Measurements from ENCODE around the gene SYT2.
A peak's percentile ranks its signal among the peaks of the same experiment; 100 is the strongest.
"Not testable (repeated sequence)": the region's sequence is repeated elsewhere in the genome, so short reads cannot be mapped to it uniquely, and the experiment has no call there.

Gene SYT2

GRCh38 chr1:202623075-202623474 lies 87.2 kb downstream of the SYT2 start:
- DNase-seq (ENCODE audit: low read depth in 2 of 2): no peak

GRCh38 chr1:202622388-202622787 lies 87.9 kb downstream of the SYT2 start:
- DNase-seq (ENCODE audit: low read depth in 2 of 2): no peak

GRCh38 chr1:202621446-202621845 lies 88.8 kb downstream of the SYT2 start:
- DNase-seq (ENCODE audit: low read depth in 2 of 2): no peak

GRCh38 chr1:202620036-202620435 lies 90.2 kb downstream of the SYT2 start:
- not testable (repeated sequence) for DNase-seq (ENCODE audit: low read depth in 2 of 2)

- DNase-seq (ENCODE audit: low read depth in 2 of 2): no peak
Measured at GRCh38 chr1:202619505-202619904, 90.7 kb downstream of the SYT2 start.

- DNase-seq (ENCODE audit: low read depth in 2 of 2): not testable (repeated sequence)
Measured at GRCh38 chr1:202619012-202619411, 91.2 kb downstream of the SYT2 start.

DNA sequence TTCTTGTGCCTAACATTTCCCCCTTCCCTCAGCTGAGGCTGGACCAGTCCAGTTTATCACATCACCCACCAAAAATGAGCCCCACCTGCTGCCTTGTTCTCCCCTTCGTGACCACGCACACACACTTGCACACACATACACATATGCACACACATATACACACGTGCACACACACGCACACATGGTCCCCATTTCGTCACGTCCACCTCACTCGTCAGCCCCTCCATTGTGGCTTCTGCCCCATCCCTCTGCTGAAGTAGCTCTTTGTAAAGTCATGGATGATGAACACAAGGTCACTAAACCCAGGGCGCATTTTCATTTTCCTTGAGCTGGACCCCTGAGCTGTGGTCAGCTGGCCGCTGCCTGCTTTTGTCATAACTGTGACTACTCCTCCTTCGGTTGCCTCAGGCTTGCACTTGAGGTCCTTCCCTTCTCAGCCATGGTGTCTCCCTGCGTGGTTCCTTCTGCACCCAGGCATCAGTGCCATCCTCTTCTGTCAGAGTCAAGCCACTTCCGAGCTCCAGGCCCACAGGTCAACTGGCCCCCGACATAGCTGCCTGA lies 93.8 kb downstream of the SYT2 start:
- DNase-seq (ENCODE audit: low read depth in 2 of 2): no peak

DNA sequence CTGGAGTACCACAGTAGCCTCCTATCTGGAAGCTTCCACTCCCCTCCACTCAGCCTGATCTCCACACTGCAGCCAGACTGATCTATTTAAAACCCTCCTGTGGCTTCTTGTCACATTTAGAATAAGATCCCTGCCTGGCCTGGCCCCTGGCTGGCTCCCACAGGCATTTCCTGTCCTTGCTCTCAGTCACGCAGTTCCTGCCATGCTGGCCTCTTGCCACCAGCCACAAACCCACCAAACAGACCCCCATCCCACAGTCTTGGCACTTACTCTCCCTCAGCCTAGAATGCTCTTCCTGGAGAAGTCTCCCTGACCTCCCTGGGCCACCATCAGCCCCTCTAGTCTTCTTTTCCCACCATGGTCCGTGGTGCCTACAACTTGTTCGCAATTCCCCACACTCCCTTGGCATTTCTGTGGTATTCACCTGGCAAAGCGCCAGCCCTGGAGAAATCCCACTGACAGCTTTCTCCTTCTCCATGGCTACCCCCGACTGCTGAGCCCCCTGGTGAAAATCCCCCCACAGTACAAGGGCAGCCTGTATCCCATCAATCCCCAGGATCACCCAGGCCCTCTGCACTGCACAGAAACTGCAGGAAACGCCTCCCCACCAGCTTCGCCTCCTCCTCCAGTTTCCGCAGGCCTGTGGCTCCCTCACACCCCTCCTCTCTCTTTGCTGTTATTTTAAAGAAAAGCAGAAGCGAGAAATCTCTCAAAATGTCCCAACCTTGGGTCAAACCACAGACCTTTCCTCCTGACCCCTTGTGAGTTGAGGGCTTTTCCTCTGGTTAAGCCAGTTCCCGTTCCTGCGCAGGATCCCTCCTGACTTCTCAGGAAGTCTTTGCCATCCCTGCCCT lies 94.5 kb downstream of the SYT2 start:
- DNase-seq (ENCODE audit: low read depth in 2 of 2): no peak

DNA sequence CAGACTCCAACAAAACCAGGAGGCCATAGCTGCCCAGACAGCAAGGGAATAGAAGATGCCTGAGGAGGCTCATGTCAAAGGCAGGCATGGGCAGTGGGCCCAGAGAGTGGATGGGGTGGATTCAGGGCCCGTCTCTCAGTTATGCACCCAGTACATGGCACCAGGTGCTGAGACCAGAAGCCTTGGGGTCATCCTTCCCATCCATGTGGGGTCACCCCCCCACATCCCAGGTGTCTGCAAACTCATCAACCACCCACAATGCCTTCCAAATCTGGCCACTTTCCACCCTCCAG lies 95.1 kb downstream of the SYT2 start:
- DNase-seq (ENCODE audit: low read depth in 2 of 2): not testable (repeated sequence)

DNA sequence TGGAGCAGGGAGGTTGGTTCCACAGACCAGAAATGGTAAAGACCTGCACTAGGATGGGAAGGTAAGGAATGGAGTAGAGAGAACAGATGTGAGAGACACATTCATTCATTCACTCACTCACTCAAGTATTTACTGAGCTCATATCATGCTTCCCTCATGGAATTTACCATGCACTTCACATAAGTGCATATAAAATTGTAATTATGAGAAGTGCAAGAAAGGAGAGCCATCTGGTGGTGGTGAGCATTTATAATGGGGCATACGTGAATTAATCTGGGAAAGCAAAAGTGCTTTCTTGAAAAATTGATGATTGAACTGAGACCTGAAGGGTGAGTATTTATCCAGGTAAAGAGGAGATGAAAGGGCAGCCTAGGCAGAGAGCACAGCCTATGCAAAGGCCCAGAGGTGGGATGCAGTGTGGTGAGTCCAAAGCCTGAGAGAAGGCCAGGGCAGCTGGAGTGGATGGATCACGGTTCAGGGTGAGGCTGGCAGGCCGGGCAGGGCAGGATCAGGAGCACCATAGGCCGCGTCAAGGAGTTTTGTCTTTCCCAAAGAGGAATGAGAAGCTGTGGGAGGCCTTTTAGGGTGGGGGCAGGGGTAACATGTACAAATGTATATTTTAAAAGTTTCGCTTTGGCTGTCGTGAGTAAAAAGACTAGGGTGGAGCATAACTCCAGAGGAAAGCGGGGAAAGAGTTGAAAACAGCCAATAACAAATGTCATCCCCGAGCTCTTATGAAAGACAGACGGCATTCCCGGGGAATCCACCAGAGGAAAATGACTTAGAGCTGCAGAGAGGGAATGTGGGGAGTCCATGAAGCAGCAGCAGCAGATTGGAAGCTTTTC lies 95.7 kb downstream of the SYT2 start:
- not testable (repeated sequence) for DNase-seq (ENCODE audit: low read depth in 2 of 2)

DNA sequence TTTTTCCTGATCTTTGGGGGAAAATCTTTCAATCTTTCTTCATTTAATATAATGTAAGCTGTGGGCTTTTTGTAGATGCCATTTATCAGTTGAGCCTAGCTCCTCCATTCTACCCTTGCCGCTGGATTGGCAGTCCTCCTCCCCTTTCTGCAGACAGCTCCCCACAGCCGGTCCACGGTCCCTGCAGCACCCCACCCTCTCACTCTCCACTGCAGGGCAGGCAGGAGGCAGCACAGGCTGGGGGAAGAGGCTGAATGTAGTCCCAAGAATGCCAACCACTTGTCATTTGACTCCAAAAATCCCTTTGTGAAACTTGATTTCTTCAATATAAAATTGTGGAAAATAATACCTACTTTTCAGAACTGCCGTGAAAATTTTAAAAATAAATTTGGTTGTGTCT lies 96.7 kb downstream of the SYT2 start:
- no peak for DNase-seq (ENCODE audit: low read depth in 2 of 2)

DNA sequence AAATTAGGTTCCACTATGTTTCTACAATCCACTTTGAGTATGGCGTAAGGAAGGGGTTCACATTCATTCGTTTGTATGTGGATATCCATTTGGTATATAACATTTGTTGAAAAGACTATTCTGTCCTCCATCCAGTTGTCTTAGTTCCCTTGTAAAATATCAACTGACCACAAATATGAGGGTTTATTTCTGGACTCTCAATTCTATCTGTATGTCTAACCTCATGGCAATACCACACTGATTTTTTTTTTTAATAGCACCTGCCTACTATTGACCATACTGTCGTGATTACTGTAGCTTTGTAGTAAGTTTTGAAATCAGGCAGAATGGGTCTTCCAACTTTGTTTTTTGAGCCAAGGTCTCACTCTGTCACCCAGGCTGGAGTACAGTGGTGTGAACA lies 98.2 kb downstream of the SYT2 start:
- not testable (repeated sequence) for DNase-seq (ENCODE audit: low read depth in 2 of 2)

- no peak for DNase-seq (ENCODE audit: low read depth in 2 of 2)
Measured at GRCh38 chr1:202605515-202605914, 104.7 kb downstream of the SYT2 start.

GRCh38 chr1:202603435-202603834 lies 106.8 kb downstream of the SYT2 start:
- no peak for DNase-seq (ENCODE audit: low read depth in 2 of 2)

GRCh38 chr1:202600432-202601041 lies 109.7 kb downstream of the SYT2 start:
- DNase-seq (ENCODE audit: low read depth in 2 of 2): no peak

- DNase-seq (ENCODE audit: low read depth in 2 of 2): peak in 1 of 2 donors; percentile 8
Measured at GRCh38 chr1:202599669-202600431, 110.4 kb downstream of the SYT2 start.

GRCh38 chr1:202597090-202597761 lies 113.0 kb downstream of the SYT2 start:
- no peak for DNase-seq (ENCODE audit: low read depth in 2 of 2)

DNA sequence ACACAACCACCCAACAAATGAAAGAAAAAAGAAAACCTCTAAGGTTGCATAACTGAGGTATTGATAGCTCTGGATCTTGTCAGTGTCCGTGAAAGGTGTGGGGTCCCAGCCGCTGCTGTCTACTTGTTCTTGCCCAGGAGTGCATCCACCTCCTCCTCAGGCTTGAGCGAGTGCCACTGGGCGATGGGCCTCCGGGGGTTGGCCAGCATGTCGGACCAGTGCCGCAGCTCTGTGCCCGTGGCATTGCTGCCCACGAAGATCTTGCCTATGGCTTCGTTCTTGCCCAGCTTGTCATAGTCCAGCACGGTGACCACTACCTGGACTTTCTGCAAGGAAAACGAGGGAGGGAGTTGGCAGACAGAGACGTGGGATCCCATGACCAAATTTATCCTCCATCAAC lies 113.6 kb downstream of the SYT2 start:
- no peak for DNase-seq (ENCODE audit: low read depth in 2 of 2)

GRCh38 chr1:202593845-202594244 lies 116.4 kb downstream of the SYT2 start:
- DNase-seq (ENCODE audit: low read depth in 2 of 2): no peak

DNA sequence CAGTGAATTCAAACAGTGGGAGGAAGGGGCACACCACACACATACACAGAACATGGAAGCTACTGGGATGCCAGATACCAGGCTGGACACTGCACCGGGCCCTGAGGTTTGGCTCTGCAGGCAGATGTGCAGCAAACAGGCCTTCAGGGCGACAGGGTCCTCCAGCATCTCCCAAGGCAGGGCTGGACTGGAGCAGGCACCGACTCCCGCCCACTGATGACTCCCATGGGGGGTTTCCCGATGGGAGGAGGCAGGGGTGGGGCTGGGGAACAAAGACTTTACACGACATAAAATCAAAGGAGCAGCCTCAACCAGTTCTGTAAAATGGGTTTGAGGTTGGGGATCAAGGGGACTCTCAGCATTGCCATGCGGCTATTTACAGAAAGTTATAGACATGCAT lies 118.1 kb downstream of the SYT2 start:
- DNase-seq (ENCODE audit: low read depth in 2 of 2): no peak

GRCh38 chr1:202591515-202591914 lies 118.7 kb downstream of the SYT2 start:
- DNase-seq (ENCODE audit: low read depth in 2 of 2): no peak
